GM12891 (cell line): Measurements from ENCODE around the gene CYTH4.

Experiments used
- POLR2A ChIP-seq: IDR thresholded peaks from 2 replicates; pipeline ENCODE4 v1.6.1; 2011; ENCODE audit warnings: low read depth, low read length, control low read depth
- POLR2AphosphoS5 ChIP-seq: IDR thresholded peaks from 2 replicates; pipeline ENCODE4 v1.6.1; 2011; ENCODE audit warnings: low read depth, low read length, control low read depth
- TAF1 ChIP-seq: IDR thresholded peaks from 2 replicates; pipeline ENCODE4 v1.6.1; 2011; ENCODE audit warnings: low read depth, low read length, control low read depth

- TF ChIP-seq POLR2AphosphoS5 (no peak), POLR2A (no peak), TAF1 (no peak)
These were observed 62.6 kb downstream of the CYTH4 start for GRCh38 chr22:37344735-37345449.
